Prostate gland (tissue), 2 donors: ENCODE measurements around the gene TIE1.

Source experiments
- CTCF ChIP-seq, 4 experiments: fragments of 200-600 bp in 2 of 4; fragments of 450-650 bp in 2 of 4; sonication (generic) in 2 of 4; IDR thresholded peaks; 1 replicate in 3 of 4; 2 replicates in 1 of 4; pipeline ENCODE4 v1.5.1; 2016 to 2019; ENCODE audit warnings: antibody characterized with exemption in 4 of 4, mild to moderate bottlenecking in 2 of 4, moderate library complexity in 2 of 4
- POLR2A ChIP-seq: fragments of 450-650 bp; IDR thresholded peaks from one replicate; pipeline ENCODE4 v1.6.1; 2016; ENCODE audit warnings: antibody characterized with exemption, mild to moderate bottlenecking
- POLR2AphosphoS5 ChIP-seq: sonication (generic); formaldehyde crosslinking; IDR thresholded peaks from one replicate; pipeline ENCODE4 v1.6.1; 2017; ENCODE audit warnings: antibody characterized with exemption

GRCh38 chr1:43363935-43364525 lies 63.2 kb downstream of the TIE1 start:
- TF ChIP-seq CTCF (IDR thresholded peaks at IDR 0.05) = no peak
- no peak for TF ChIP-seq POLR2A
- TF ChIP-seq POLR2AphosphoS5 = no peak
